GM19395 (cell line): ENCODE measurements around the gene PPP3R1.
"Not testable (repeated sequence)": the region's sequence is repeated elsewhere in the genome, so short reads cannot be mapped to it uniquely, and the experiment has no call there.

Experiments used
- ATAC-seq: cut with Tn5 transposase; IDR thresholded peaks from one replicate; pipeline ENCODE4 v1.9.1; 2021; ENCODE audit warnings: mild to moderate bottlenecking, moderate library complexity; ENCODE audit not compliant: unreplicated experiment

Gene PPP3R1

DNA sequence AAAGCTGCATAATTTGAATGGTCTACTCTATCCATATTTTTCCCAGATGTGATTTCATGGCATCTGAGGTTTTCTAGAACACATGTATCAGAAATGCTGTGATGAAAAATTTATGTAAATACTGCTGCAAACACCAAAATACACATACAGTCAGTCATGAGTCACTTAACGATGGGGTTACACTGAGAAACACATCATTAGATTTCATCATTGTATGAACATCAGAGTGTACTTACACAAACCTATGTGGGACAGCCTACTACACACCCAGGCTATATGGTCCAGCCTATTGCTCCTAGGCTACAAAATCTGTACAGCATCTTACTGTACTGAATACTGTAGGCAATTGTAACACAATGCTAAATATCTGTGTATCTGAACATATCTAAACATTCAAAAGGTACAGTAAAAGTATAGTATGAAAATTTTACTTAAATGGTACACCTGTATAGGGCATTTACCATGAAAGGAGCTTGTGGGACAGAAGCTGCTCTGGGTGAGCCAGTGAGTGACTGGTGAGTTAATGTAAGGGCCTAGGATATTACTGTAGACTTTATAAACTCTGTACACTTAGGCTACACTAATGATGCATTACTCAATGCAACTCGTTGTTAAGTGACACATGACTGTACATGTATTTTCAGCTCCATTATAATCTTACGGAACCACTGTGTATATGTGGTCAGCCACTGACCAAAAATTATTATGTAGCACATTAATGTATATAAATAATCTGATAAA is 61.2 kb downstream of the PPP3R1 start:
- no peak for ATAC-seq

DNA sequence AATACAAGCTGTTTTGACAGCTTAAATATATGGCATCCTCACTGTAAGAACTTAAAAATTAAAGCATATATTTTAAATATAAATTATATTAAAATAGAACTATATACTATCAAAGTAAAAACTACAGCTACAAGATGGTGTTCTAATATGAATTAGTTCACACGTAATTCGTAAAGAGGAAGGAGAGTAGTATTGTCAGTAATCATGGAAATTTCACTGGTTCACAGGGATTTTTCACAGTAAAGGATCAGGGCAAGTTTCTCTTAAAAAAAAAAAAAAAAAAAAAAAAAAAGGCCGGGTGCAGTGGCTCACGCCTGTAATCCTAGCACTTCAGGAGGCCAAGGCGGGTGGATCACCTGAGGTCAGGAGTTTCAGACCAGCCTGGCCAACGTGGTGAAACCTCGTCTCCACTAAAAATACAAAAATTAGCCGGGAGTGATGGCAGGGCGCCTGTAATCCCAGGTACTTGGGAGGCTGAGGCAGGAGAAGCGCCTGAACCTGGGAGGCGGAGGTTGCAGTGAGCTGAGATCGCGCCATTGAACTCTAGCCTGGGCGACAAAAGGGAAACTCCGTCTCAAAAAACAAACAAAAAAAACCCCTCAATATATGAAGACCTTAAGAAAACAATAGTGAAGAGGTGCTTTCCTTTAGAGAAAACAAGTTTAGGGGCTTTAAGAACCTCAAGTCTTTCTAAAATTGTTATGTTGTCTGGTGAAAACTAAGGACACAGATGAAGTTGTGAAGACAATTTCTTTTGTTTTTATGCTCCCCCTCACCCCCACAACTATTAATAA is 62.1 kb downstream of the PPP3R1 start:
- ATAC-seq: no peak

DNA sequence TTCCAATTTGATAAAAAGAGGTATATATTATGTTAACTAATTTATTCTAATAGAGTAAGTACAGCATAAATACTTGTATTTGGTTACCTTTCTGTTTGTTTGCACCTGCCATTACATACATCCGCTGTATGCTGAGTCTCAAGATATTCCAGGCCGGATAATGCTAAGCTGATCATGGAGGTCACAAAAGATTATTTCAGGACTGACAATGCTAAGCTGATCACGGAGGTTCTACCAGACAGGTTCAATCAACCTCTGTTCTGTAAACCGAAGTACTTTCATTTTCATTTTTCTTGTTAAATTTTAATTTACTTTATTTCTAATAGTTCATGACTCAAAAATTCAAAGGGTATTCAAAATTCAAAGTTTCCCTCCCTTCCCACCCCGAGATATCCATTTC is 63.5 kb downstream of the PPP3R1 start:
- no peak for ATAC-seq

DNA sequence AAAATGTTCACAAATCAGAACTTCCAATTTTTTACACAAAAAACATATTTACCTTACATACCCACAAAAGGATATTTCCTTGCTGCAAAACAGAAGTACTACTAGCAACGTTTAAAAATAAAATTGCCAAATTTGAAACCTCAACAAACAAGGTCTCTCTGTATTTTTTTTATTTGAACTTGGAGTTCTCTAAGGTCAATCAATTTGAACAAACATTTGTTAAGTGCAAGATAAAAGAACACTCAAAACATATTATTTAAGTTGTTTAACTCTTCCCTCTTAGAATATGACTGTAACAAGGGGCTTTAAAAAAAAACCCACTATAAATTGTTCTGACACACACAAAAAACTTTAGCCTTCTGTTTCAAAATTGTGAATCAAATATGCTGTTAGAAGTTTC is 65.0 kb downstream of the PPP3R1 start:
- no peak for ATAC-seq

DNA sequence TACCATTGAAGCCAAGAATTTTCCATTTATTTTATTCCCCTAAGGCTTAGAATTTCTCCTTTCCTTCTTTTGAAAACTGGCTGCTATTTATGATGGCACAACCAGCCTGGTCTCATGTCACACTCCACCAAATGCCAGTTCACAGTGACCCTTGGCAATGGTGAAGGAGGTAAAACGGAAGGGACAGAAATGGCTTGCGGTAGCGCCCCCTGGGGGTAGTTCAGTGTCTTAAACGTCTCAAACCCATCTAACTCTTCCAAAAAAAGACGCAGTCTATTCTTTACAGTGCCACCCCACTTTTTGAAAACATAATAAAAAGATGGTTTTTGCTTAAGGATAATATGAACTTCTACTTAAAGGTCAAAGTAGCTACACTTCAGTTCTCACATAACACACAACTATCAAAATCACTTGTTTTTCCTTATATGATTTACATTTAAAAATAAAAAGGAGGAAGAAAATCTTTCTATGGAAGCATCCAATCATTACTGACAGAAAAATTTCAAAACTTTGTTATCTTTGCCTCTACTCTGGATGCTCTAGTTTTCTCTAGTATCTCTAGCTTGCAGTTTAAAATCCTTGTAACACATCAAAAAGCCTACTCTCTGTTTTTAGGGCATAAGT is 66.7 kb downstream of the PPP3R1 start:
- ATAC-seq: no peak

DNA sequence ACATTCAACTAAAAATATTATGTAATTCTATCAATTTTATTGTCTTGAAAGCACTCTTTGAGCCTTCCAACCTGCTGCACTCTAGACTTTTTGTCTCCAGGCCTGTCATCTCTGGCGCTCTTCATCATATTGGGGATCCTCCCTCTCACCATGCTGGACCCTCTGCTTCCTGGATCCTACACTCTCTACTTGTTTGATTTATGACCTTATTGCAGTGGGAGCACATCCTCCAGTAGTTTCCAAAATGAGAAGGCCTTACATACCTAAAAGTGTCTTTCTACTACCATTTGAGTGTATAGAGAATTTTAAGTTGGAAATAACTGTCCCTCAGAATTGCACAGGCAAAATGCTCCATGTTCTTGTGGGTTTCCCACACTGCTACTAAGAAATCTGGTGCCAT is 69.4 kb downstream of the PPP3R1 start:
- no peak for ATAC-seq

GRCh38 chr2:68178954-68179627 is 73.2 kb downstream of the PPP3R1 start:
- no peak for ATAC-seq

GRCh38 chr2:68178432-68178831 is 73.9 kb downstream of the PPP3R1 start:
- no peak for ATAC-seq

- no peak for ATAC-seq
Measured at GRCh38 chr2:68177541-68177940, 74.8 kb downstream of the PPP3R1 start.

DNA sequence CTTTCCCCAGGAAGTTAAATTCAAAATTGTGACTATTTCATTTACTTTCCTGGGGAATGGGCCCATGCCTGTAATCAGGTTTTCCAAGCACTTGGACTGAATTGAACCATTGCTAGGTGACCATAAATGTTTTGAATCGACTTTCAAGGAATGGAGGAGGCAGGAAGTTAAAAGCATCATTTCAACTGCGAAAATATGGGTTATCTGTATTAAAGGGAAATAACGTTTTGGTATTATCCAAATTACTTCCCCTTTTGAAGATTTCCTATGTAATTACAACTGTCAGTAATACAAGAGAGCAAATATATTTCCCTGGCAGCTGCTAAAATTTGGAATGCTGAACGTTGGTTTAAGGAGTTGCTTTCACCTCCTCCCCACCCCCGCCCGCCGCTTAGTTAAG is 75.7 kb downstream of the PPP3R1 start:
- no peak for ATAC-seq

DNA sequence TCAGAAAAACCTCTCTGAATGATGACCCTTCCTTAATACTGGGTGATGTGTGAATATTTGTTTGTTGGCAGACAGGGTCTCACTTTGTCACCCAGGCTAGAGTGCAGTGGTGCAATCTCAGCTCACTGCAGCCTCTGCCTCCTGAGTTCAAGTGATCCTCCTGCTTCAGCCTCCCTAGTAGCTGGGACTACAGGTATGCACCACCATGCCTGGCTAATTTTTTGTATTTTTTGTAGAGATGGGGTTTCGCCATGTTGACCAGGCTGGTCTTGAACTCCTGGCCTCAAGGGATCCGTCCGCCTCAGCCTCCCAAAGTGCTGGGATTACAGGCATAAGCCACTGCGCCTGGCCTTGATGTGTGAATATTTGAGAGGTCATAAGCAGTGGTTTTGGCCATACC is 77.1 kb downstream of the PPP3R1 start:
- ATAC-seq: not testable (repeated sequence)

DNA sequence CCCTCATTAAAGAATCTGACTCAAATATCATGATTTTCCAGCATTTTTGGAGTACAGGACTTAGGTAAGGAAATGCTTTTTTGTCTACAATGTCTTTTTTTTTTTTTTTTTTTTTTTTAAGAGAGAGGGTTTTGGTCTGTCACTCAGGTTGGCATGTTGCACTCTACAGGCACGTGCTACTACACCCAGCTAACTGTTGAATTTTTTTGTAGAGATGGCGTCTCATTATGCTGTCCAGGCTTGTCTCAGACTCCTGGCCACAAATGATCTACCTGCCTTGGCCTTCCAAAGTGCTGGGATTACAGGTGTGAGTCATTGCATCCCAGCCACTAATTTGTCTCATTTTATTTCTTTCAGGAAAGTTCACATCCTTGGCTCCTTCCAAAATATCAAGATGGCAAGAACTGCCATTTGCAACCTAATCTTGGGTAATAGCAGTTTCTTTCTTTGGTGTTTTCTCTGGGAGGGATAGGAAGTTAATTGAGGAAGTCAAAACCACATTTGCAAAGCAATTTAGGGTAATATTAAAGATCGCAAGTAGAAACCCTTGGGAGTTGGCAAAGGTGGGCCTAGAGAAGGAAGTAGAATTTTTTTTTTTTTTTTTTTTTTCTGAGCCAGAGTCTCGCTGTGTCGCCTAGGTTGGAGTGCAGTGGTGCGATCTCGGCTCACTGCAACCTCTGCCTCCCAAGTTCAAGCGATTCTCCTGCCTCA is 79.2 kb downstream of the PPP3R1 start:
- no peak for ATAC-seq

- ATAC-seq: no peak
Measured at GRCh38 chr2:68172521-68172920, 79.8 kb downstream of the PPP3R1 start.

DNA sequence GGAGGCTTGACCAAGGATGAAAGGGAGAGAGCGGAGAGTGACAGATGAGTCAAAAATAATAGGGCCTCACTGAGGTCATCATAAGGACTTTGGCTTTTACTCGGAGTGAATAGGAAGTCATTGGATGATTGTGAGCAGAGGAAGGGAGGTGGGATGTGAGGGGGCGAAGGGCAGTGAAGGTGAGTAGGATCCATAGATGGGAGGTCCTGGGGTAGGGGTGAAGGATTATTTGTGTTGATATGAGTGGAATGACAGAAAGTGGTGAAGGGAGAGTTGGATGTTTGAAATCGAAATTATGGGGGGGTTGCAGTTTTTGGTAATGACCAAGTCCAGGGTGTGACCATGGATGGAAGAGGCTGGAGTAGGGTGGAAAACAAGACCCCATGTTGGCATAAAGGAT is 80.6 kb downstream of the PPP3R1 start:
- ATAC-seq: no peak

- no peak for ATAC-seq
Measured at GRCh38 chr2:68171146-68171545, 81.2 kb downstream of the PPP3R1 start.

- ATAC-seq: no peak
Measured at GRCh38 chr2:68169308-68169707, 83.0 kb downstream of the PPP3R1 start.

GRCh38 chr2:68167186-68167585 is 85.1 kb downstream of the PPP3R1 start:
- ATAC-seq: no peak

GRCh38 chr2:68163641-68164040 is 88.7 kb downstream of the PPP3R1 start:
- no peak for ATAC-seq

DNA sequence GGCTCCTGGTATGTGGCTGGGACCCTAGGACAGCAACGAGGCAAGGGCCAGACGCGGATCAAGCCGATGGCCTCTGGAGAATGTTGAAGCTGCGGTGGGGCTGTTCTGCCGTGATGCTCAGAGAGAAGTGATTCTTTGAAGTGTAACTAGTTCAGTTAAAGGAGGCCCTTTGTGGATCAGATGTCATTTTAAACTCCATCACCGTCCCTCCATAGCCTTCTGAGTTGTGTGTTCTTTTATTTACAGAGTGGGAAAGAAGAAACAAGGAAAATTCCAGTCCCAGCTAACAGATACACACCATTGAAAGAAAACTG is 94.2 kb downstream of the PPP3R1 start:
- ATAC-seq: no peak

- ATAC-seq: peak; percentile 94
Measured at GRCh38 chr2:68157402-68158133, 94.8 kb downstream of the PPP3R1 start, which contains the start of gene PNO1. PNO1 (plus strand) TSS chr2:68157888; CDS start chr2:68157935, 47 bp downstream.
